ENCODE measurements around the gene PTPRN2. TPM values are rescaled to one million over a fixed set of nuclear protein-coding genes. Genes with fewer than 3 reads are reported as not detected.
"Not testable (repeated sequence)": the region's sequence is repeated elsewhere in the genome, so short reads cannot be mapped to it uniquely, and the experiment has no call there.

Gene PTPRN2
- total RNA-seq, 2 donors from 2014 or later, result 26.1 to 55.5 TPM

- Histone ChIP-seq H3K27me3 (replicated peaks; ENCODE audit: insufficient read depth) (peaks cover 4% of the 10 kb centered on the region), H3K4me3 (no peak overlapping the region), H3K27ac (no peak overlapping the region), H3K4me1 (replicated peaks) (no peaks in the 10 kb centered on the region), H3K36me3 (no peaks in the 10 kb centered on the region), H3K9me3 (no peaks in the 10 kb centered on the region)
- DNase-seq (ENCODE audit: low spot score), result no peak
- no peak for TF ChIP-seq POLR2AphosphoS5 (IDR thresholded peaks at IDR 0.05)
- no peak for TF ChIP-seq CTCF (IDR thresholded peaks at IDR 0.05)
- TF ChIP-seq POLR2A (IDR thresholded peaks at IDR 0.05), result no peak
- WGBS, result 83% methylated on average over 14 of the region's 14 CpGs
- intact Hi-C loops (cut with DNase I), result no loop called here
These were observed 884.5 kb downstream of the PTPRN2 start for GRCh38 chr7:157703131-157703530.

DNA sequence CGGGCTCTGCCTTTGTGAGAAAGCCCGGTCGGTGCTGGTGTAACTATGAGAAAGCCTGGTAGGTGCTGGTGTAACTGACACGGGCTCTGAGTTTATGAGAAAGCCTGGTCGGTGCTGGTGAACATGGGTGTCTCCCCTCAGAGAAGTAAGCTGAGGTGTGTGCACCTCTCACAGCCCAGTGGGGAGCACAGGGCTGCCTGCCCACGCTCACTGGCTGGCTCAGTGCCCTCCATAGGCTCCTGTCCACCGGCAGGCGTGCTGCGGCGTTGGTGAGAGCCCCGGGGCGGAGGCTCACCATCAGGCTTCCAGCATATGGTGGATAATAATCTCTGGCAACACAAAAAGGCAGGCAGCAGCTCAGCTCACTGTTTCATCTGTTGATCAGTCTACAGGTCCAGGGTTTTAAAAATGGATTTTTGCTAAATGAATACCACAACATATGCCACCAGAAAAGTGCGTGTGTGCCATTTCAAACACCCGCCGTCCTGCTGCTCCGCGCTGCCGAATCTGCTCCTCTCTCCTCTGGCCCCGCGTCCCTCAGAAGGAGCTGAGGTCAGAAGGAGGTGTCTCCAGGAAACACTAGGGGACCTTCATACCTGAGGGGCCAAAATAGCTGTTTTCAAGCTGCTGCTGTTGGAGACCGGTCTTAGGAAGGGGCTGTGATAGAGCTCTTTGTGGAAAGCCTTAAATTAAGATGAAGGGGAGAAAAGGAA, 885.2 kb downstream of the PTPRN2 start:
- no peaks in the 10 kb centered on the region for H3K9me3 ChIP-seq
- H3K27ac ChIP-seq, result no peak overlapping the region
- 56% methylated on average over 21 of the region's 21 CpGs for WGBS
- DNase-seq (ENCODE audit: low spot score), result no peak
- H3K4me1 ChIP-seq (replicated peaks), result no peaks in the 10 kb centered on the region
- intact Hi-C loops (cut with DNase I), result no loop called here
- no peaks in the 10 kb centered on the region for H3K36me3 ChIP-seq
- peaks cover 4% of the 10 kb centered on the region for H3K27me3 ChIP-seq (replicated peaks; ENCODE audit: insufficient read depth)
- H3K4me3 ChIP-seq, result no peak overlapping the region
- TF ChIP-seq POLR2AphosphoS5 (IDR thresholded peaks at IDR 0.05) (no peak), CTCF (IDR thresholded peaks at IDR 0.05) (no peak), POLR2A (IDR thresholded peaks at IDR 0.05) (no peak)

- H3K9me3 ChIP-seq; DNase-seq (ENCODE audit: low spot score); H3K4me3 ChIP-seq; intact Hi-C loops (cut with DNase I); H3K27me3 ChIP-seq (replicated peaks; ENCODE audit: insufficient read depth); H3K27ac ChIP-seq; H3K36me3 ChIP-seq; H3K4me1 ChIP-seq (replicated peaks): not testable (repeated sequence)
- WGBS, result 70% methylated on average over 34 of the region's 34 CpGs
These were observed 886.0 kb downstream of the PTPRN2 start for GRCh38 chr7:157701395-157702180.

GRCh38 chr7:157700231-157701005, 887.2 kb downstream of the PTPRN2 start:
- no peaks in the 10 kb centered on the region for H3K4me1 ChIP-seq (replicated peaks)
- H3K4me3 ChIP-seq, result no peak overlapping the region
- H3K27ac ChIP-seq, result no peak overlapping the region
- H3K9me3 ChIP-seq, result no peaks in the 10 kb centered on the region
- intact Hi-C loops (cut with DNase I), result no loop called here
- 73% methylated on average over 19 of the region's 19 CpGs for WGBS
- H3K36me3 ChIP-seq, result no peaks in the 10 kb centered on the region
- DNase-seq (ENCODE audit: low spot score), result no peak
- H3K27me3 ChIP-seq (replicated peaks; ENCODE audit: insufficient read depth), result peaks cover 4% of the 10 kb centered on the region
- TF ChIP-seq POLR2A (IDR thresholded peaks at IDR 0.05) (no peak), CTCF (IDR thresholded peaks at IDR 0.05) (no peak), POLR2AphosphoS5 (IDR thresholded peaks at IDR 0.05) (no peak)

DNA sequence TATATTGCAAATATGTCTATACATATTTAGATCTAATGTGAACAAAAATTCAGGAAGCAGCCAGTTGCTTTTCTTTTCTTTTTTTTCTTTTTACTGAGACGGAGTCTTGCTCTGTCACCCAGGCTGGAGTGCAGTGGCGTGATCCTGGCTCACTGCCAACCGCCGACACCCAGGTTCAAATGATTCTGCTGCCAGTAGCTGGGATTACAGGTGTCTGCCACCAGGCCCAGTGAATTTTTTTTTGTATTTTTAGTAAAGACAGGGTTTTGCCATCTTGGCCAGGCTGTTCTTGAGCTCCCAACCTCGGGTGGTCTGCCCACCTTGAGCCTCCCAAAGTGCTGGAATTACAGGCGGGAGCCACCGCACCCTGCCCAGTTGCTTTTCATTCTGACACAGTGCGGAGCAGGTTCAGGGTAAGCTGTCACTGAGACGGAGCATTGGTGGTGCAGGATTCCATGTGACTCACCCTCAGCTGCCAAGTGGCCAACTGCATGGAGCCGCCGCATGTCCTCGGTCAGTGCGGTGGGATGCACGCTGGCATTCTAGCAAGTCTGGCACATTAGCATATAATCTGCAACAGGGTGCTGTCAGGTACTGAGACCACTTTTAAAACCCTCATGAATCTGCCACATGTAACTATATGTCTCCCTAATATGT, 888.1 kb downstream of the PTPRN2 start:
- intact Hi-C loops (cut with DNase I), result no loop called here
- H3K27me3 ChIP-seq (replicated peaks; ENCODE audit: insufficient read depth), result peaks cover 4% of the 10 kb centered on the region
- no peaks in the 10 kb centered on the region for H3K36me3 ChIP-seq
- 74% methylated on average over 14 of the region's 14 CpGs for WGBS
- no peak for DNase-seq (ENCODE audit: low spot score)
- no peaks in the 10 kb centered on the region for H3K4me1 ChIP-seq (replicated peaks)
- no peaks in the 10 kb centered on the region for H3K9me3 ChIP-seq
- no peak overlapping the region for H3K27ac ChIP-seq
- H3K4me3 ChIP-seq, result no peak overlapping the region
- TF ChIP-seq CTCF (IDR thresholded peaks at IDR 0.05) (no peak), POLR2AphosphoS5 (IDR thresholded peaks at IDR 0.05) (no peak), POLR2A (IDR thresholded peaks at IDR 0.05) (no peak)

- intact Hi-C loops (cut with DNase I); H3K27ac ChIP-seq; DNase-seq (ENCODE audit: low spot score); H3K4me3 ChIP-seq; H3K36me3 ChIP-seq; H3K9me3 ChIP-seq; H3K4me1 ChIP-seq (replicated peaks): not testable (repeated sequence)
- H3K27me3 ChIP-seq (replicated peaks; ENCODE audit: insufficient read depth), result peaks cover 12% of the 10 kb centered on the region
- 80% methylated on average over 1 of the region's 3 CpGs for WGBS
These were observed 890.3 kb downstream of the PTPRN2 start for GRCh38 chr7:157697287-157697686.

- DNase-seq (ENCODE audit: low spot score); H3K4me3 ChIP-seq; H3K4me1 ChIP-seq (replicated peaks); H3K27ac ChIP-seq; H3K36me3 ChIP-seq; intact Hi-C loops (cut with DNase I); H3K9me3 ChIP-seq: not testable (repeated sequence)
- H3K27me3 ChIP-seq (replicated peaks; ENCODE audit: insufficient read depth), result peaks cover 12% of the 10 kb centered on the region
- 95% methylated on average over 2 of the region's 2 CpGs for WGBS
These were observed 892.0 kb downstream of the PTPRN2 start for GRCh38 chr7:157695609-157696008.
